ENCODE measurements around the gene NXPE1.

DNA sequence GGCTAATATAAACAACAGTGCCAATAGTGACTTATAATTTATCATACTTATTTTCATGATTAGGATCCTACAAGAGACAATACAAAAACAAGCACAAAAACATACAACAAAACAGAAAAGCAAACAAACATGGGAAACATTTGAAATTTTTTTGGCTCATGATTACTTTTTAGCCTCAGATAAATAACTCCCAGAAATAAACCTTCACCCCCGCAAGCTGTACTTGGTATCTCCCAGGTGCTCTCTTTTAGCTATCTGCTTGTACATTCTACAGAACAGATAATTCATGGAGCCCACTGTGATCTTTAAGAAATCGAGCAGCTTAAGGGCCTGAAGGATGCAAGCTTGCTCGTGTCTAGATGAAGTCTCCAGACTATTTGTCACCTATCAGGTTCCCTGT is 35.0 kb upstream of the NXPE1 start:
- TF ChIP-seq, protein P1, sequence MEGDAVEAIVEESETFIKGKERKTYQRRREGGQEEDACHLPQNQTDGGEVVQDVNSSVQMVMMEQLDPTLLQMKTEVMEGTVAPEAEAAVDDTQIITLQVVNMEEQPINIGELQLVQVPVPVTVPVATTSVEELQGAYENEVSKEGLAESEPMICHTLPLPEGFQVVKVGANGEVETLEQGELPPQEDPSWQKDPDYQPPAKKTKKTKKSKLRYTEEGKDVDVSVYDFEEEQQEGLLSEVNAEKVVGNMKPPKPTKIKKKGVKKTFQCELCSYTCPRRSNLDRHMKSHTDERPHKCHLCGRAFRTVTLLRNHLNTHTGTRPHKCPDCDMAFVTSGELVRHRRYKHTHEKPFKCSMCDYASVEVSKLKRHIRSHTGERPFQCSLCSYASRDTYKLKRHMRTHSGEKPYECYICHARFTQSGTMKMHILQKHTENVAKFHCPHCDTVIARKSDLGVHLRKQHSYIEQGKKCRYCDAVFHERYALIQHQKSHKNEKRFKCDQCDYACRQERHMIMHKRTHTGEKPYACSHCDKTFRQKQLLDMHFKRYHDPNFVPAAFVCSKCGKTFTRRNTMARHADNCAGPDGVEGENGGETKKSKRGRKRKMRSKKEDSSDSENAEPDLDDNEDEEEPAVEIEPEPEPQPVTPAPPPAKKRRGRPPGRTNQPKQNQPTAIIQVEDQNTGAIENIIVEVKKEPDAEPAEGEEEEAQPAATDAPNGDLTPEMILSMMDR (conservative IDR thresholded peaks at IDR 0.05; ENCODE audit: low read depth, low read length): no peak
- TF ChIP-seq EZH2phosphoT487 (IDR thresholded peaks at IDR 0.05; ENCODE audit: borderline replicate concordance, low read length): no peak
